Astrocyte of the spinal cord (primary cell): ENCODE results near the gene FHIT.
A peak's percentile ranks its signal among the peaks of the same experiment; 100 is the strongest.

Source experiments
- DNase-seq: peaks from one replicate; pipeline ENCODE4 v3.0.0; 2011; ENCODE audit warnings: low read depth, low spot score
- H3K4me3 ChIP-seq: 2 replicates; pipeline ENCODE4 v1.5.1; 2011; ENCODE audit warnings: low read depth, mild to moderate bottlenecking, low read length, moderate library complexity
- in situ Hi-C: cut with HindIII; loops from 2 replicates; pipeline ENCODE4 v1.10.0; 2017; ENCODE audit warnings: low sequenced_read_pairs
- TF ChIP-seq, protein P1 (sequence below): IDR thresholded peaks from 2 replicates; pipeline ENCODE4 v1.5.1; 2012; ENCODE audit warnings: low read depth, mild to moderate bottlenecking, low read length, inconsistent platforms

FHIT gene

DNA sequence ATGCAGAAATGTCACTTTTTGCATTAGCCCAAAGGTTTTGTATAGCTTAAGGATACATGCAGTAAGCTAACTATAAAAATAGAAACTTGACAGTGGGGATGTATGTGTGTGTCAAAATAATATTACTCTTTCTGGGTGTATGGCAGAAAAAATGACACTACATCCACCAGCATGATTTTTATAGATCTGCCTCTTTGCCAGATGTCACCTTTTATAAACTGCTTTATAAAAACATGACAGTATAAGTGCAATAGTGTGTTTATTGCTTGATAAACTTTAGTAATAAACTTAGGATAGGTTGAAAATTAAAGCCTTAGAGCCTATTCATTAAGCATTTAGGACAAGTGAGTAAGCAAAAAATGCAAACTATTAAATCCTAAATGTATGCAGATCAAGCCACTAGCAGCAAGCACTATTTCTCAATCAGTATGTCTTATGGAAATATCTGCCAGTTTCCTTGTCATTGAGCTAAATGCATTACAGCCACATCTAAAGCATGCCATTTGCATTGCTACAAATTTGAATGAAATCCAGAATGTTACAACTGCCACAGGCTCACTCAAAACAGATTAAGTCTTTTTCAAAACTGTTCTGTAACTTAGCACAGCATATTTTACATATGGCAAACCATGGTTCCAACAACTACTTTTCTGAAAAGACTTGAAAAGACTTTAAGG, 935.0 kb downstream of the FHIT start:
- peak; percentile 59 for DNase-seq
- no peak overlapping the region for H3K4me3 ChIP-seq
- TF ChIP-seq, protein P1, sequence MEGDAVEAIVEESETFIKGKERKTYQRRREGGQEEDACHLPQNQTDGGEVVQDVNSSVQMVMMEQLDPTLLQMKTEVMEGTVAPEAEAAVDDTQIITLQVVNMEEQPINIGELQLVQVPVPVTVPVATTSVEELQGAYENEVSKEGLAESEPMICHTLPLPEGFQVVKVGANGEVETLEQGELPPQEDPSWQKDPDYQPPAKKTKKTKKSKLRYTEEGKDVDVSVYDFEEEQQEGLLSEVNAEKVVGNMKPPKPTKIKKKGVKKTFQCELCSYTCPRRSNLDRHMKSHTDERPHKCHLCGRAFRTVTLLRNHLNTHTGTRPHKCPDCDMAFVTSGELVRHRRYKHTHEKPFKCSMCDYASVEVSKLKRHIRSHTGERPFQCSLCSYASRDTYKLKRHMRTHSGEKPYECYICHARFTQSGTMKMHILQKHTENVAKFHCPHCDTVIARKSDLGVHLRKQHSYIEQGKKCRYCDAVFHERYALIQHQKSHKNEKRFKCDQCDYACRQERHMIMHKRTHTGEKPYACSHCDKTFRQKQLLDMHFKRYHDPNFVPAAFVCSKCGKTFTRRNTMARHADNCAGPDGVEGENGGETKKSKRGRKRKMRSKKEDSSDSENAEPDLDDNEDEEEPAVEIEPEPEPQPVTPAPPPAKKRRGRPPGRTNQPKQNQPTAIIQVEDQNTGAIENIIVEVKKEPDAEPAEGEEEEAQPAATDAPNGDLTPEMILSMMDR = no peak
- in situ Hi-C loops = no loop called here

DNA sequence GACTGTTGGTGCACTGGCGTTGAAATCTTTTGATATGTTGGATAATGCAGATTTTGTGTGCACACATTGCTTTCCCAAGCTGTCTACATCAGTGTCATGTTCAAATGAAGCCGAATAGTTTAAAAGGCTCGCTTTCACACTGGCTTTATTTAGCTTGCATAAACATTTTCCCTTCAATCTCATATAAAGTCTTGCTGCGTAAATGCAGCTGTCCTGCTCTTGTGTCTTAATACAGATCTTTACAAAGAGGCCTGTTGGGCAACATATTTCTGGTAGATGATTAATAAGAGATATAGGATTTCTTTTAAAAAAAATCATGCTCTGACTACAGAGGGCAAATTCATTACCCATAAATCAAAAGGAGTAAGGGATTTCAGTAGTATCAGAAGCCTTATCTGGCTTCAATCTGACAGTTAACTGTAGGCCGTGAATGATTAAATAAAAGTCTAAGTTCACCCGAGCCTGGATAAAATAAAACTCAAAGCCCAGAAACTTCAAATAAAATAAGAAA, 937.2 kb downstream of the FHIT start:
- TF ChIP-seq, protein P1 = no peak
- no peak overlapping the region for H3K4me3 ChIP-seq
- DNase-seq = no peak
- in situ Hi-C loops = no loop called here

DNA sequence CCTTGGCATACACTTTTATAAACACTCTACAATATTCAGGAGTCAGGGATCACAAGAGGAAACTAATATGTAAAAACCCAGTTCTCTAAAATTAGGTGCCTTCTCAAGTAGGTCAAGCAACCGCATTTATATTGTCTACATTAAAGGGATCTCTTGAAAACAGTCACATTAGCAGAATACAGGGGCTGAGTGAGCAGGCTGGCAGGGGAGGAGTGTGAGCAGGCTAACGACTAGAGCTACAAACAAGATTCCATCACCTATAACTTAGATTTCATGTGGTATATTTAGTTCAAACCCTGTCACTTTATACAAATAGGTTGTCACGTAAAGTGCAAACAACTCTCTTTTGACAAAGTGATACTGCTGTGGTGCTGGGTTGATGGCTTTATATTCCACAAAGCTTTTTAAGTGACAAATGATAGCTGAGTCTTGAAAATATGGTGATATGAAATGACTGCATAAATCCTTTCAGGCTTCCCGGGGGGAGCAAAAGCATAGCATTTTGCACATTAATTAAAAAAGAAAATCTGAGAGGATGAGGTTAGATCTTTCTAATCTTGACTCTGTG, 937.9 kb downstream of the FHIT start:
- no peak overlapping the region for H3K4me3 ChIP-seq
- DNase-seq = no peak
- in situ Hi-C loops = no loop called here
- TF ChIP-seq, protein P1 = no peak

DNA sequence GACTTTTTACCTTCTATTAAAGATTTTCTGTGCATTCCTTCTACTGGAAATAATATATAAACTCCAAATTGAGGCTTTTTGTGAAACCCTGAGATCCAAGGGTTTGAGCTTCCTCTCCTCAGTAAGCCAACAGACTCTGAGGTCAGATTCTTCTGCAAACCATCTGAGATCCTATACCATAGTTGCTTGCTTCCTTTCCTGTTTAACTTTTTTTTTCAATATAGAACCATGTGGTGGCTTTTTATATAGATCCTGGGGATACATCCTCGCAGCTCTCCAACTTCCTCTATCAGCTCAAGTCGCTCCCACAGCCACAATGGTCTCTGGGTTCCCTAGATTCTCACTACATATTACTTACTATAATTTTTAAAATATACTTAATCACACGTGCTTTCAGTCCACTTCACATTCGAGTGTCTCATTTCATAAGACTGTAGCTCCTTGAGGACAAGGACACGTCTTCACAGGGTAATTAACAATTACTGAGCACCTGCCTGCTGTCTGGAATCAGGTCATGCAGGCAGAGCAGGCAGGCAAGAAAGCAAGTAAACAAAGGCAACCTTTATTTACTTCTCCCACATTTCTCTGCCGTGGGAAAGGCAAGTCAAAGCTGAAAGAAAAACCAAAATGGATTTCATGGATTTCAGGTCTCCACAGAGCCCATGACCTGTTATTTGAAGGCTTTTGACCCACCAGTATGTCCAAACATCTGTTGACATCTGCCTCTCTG, 941.5 kb downstream of the FHIT start:
- in situ Hi-C loops = no loop called here
- TF ChIP-seq, protein P1 = no peak
- DNase-seq = no peak
- no peak overlapping the region for H3K4me3 ChIP-seq

DNA sequence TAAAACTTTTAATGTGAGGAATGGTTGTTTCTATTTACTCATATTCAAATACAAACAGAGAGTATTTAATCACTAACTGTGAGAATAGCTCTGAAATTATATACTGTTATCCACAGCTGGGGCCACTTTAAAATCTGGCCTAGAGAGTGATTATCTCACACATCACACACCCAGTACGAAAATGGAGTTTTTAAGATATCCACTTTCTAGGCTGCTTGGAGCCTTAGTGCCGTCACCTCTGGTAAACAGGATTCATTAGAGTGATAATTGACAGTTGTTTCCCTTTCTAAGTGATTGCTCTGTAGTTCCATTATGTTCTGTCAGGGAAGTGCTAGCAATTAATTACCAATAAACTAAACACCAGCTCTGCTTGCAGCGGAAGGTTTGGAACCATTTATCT, 942.4 kb downstream of the FHIT start:
- H3K4me3 ChIP-seq = no peak overlapping the region
- TF ChIP-seq, protein P1 = no peak
- in situ Hi-C loops = no loop called here
- DNase-seq = no peak

DNA sequence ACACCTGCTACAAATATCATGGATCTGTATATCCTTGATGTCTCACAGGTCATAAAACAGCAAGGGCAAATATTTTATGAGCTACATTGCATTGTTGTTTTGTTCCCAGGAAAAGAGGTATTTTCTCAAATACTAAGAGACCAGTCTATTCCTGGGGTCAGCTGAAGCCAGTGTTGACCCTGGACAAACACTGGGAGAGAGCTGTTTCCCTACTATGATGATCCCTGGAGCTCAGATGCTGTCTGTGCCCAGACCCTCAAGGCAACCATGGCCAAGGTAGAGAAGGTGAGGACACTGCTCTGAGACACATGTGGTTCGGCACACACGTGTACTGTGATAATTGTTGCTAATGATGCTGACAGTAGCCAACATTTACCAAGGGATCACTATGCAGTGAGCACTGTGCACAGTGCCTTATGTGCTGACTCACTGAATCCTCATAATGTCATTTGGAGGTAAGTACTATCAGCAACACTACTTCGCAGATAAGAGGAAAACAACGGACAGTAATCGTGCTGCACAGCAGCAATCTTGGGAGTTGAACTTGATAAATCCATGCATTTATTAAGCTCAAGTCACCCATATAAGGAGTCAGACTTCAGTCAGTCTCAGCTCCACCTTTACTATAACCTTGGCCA, 943.6 kb downstream of the FHIT start:
- H3K4me3 ChIP-seq = no peak overlapping the region
- TF ChIP-seq, protein P1 = no peak
- in situ Hi-C loops = no loop called here
- no peak for DNase-seq
